Neural progenitor cell (in vitro differentiated cells): ENCODE results near the gene ITPR1.

Experiments used
- CTCF ChIP-seq: fragments of 200-600 bp; sonication (generic); IDR thresholded peaks from 2 replicates; pipeline ENCODE4 v1.5.1; 2017; ENCODE audit warnings: antibody characterized with exemption, mild to moderate bottlenecking
- EZH2 ChIP-seq: fragments of 200-600 bp; sonication (generic); IDR thresholded peaks from 2 replicates; pipeline ENCODE4 v1.6.1; 2017; ENCODE audit warnings: antibody characterized with exemption, mild to moderate bottlenecking, moderate library complexity

DNA sequence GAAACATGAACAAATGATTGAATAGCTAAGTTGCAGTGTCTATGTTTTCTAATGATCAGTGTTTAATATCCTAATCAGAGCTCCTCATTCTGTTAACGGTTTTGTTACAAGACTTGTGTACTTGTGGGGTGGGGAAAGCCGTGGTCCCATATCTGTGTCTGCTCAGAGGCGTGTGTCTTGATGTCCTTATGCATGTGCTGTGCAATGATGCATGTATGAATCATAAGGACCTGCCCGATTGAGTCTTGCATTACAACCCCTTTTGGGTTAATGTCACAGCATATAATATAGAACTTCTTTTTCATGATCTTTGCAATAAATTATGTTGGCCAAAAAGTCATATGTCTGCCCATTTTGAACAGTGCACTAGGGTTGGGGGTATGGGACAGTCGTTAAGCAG lies 233.4 kb downstream of the ITPR1 start:
- no peak for TF ChIP-seq EZH2
- no peak for TF ChIP-seq CTCF
